Measurements from ENCODE around the gene NFKBIL1. TPM values are rescaled to one million over a fixed set of nuclear protein-coding genes. Genes with fewer than 3 reads are reported as not detected.
"Not testable (repeated sequence)": the region's sequence is repeated elsewhere in the genome, so short reads cannot be mapped to it uniquely, and the experiment has no call there.

The NFKBIL1 gene
- total RNA-seq = 10 to 100 TPM; 23.7 to 34.0 (median 27.5) TPM

GRCh38 chr6:31546958-31547726, at the start of gene NFKBIL1:
Gene NFKBIL1 (plus strand): TSS chr6:31547608. CDS start chr6:31547695, 87 bp downstream.
- Histone ChIP-seq H3K27me3 (no peaks in the 10 kb centered on the region), H3K4me1 (peaks cover 17 to 18% of the 10 kb centered on the region in 2 donors), H3K4me3 (replicated peaks in 1 of 3) (peak within 1 kb of the TSS in 2 of 3 donors; percentile 7 to 25), H3K27ac (peak within 1 kb of the TSS; percentile 66 to 85 (median 66)), H3K9me3 (no peaks in the 10 kb centered on the region), H3K36me3 (peaks cover 4 to 22% of the 10 kb centered on the region in 2 donors)
- WGBS, 2 donors = 0 to 1% methylated on average over 24 to 25 of the region's 25 CpGs
- TF ChIP-seq CTCF (IDR thresholded peaks at IDR 0.05) = no peak
- TF ChIP-seq POLR2A (IDR thresholded peaks at IDR 0.05) = peak in 1 of 2 donors; percentile 68
- peak; percentile 96 for DNase-seq
- intact Hi-C loops (cut with DNase I) = loop anchor here (5.0 to 10.0 kb wide), 2 partner anchors 50 to 52 kb away; partner anchors contain the start of gene MICB

- whole genome bisulfite sequencing, 2 donors = 10 to 16% methylated on average over 17 to 18 of the region's 21 CpGs
- no peaks in the 10 kb centered on the region for H3K9me3 ChIP-seq
- no peak for TF ChIP-seq POLR2A (IDR thresholded peaks at IDR 0.05)
- no peak for TF ChIP-seq CTCF (IDR thresholded peaks at IDR 0.05)
- DNase-seq = peak in 1 of 2 donors; percentile 6
- no peak overlapping the region for H3K4me3 ChIP-seq (replicated peaks in 1 of 3)
- H3K36me3 ChIP-seq = no peaks in the 10 kb centered on the region
- intact Hi-C loops (cut with DNase I) = loop anchor here (10.0 kb wide), 1 partner anchor 46 kb away; the partner anchor contains the start of genes ATP6V1G2, DDX39B and NFKBIL1
- no peak overlapping the region for H3K27ac ChIP-seq
- no peaks in the 10 kb centered on the region for H3K27me3 ChIP-seq
- peaks cover 0 to 7% of the 10 kb centered on the region in 2 donors for H3K4me1 ChIP-seq
Observed at GRCh38 chr6:31498748-31499147, 48.7 kb upstream of the NFKBIL1 start.

GRCh38 chr6:31499648-31500047, 47.8 kb upstream of the NFKBIL1 start:
- H3K27me3 ChIP-seq; H3K4me3 ChIP-seq (replicated peaks in 1 of 3); H3K27ac ChIP-seq; H3K4me1 ChIP-seq; DNase-seq; H3K36me3 ChIP-seq; H3K9me3 ChIP-seq: not testable (repeated sequence)
- 94% methylated on average over 1 of the region's 2 CpGs for WGBS, 2 donors
- intact Hi-C loops (cut with DNase I) = loop anchor here (10.0 kb wide), 1 partner anchor 45 kb away; the partner anchor contains the start of genes ATP6V1G2, DDX39B and NFKBIL1

GRCh38 chr6:31502586-31502985, 44.8 kb upstream of the NFKBIL1 start:
- Histone ChIP-seq H3K27me3 (no peaks in the 10 kb centered on the region), H3K4me1 (no peaks in the 10 kb centered on the region), H3K27ac (no peak overlapping the region), H3K9me3 (no peaks in the 10 kb centered on the region), H3K36me3 (no peaks in the 10 kb centered on the region), H3K4me3 (replicated peaks in 1 of 3) (no peak overlapping the region)
- no peak for TF ChIP-seq CTCF (IDR thresholded peaks at IDR 0.05)
- TF ChIP-seq POLR2A (IDR thresholded peaks at IDR 0.05) = no peak
- DNase-seq = no peak
- intact Hi-C loops (cut with DNase I) = no loop called here

GRCh38 chr6:31509036-31509435, 38.4 kb upstream of the NFKBIL1 start:
- DNase-seq; H3K4me3 ChIP-seq (replicated peaks in 1 of 3); H3K27ac ChIP-seq; H3K4me1 ChIP-seq; H3K27me3 ChIP-seq; H3K36me3 ChIP-seq; H3K9me3 ChIP-seq; intact Hi-C loops (cut with DNase I): not testable (repeated sequence)
- WGBS, 2 donors = 50 to 80% methylated on average over 1 to 2 of the region's 2 CpGs

GRCh38 chr6:31510007-31510406, 37.4 kb upstream of the NFKBIL1 start:
- Histone ChIP-seq H3K4me1 (no peaks in the 10 kb centered on the region), H3K27me3 (no peaks in the 10 kb centered on the region), H3K36me3 (no peaks in the 10 kb centered on the region), H3K9me3 (no peaks in the 10 kb centered on the region), H3K4me3 (replicated peaks in 1 of 3) (no peak overlapping the region), H3K27ac (no peak overlapping the region)
- 78 to 80% methylated on average over 4 of the region's 4 CpGs for WGBS, 2 donors
- intact Hi-C loops (cut with DNase I) = no loop called here
- TF ChIP-seq POLR2A (IDR thresholded peaks at IDR 0.05) = no peak
- TF ChIP-seq CTCF (IDR thresholded peaks at IDR 0.05) = no peak
- DNase-seq = no peak

All from thyroid gland (tissue), 4 donors.